ENCODE results near the gene ATG101. TPM values are rescaled to one million over a fixed set of nuclear protein-coding genes. Genes with fewer than 3 reads are reported as not detected.

Gene ATG101
- total RNA-seq, 4 donors from 2014 or later, result 28.3 to 42.1 (median 37.2) TPM

- Histone ChIP-seq H3K36me3 (no peaks in the 10 kb centered on the region), H3K9me3 (no peaks in the 10 kb centered on the region), H3K4me3 (no peak overlapping the region), H3K4me1 (peaks cover 4 to 5% of the 10 kb centered on the region in 2 donors), H3K27me3 (no peaks in the 10 kb centered on the region), H3K27ac (no peak overlapping the region)
- DNase-seq, result no peak
- intact Hi-C loops (cut with DNase I; ENCODE audit: low total_unique reads), result no loop called here
- TF ChIP-seq POLR2A (IDR thresholded peaks at IDR 0.05), result no peak
Measured at GRCh38 chr12:52067081-52067374, 2.8 kb upstream of the ATG101 start.

- H3K4me3 ChIP-seq, result peak overlapping the region; percentile 87 to 94
- H3K27ac ChIP-seq, result peak overlapping the region; percentile 87 to 91
- no peak for DNase-seq
- no peak for TF ChIP-seq CTCF (IDR thresholded peaks at IDR 0.05)
- no peak for TF ChIP-seq POLR2A (IDR thresholded peaks at IDR 0.05)
- H3K36me3 ChIP-seq, result no peaks in the 10 kb centered on the region
- H3K9me3 ChIP-seq, result no peaks in the 10 kb centered on the region
- intact Hi-C loops (cut with DNase I; ENCODE audit: low total_unique reads), result no loop called here
- peaks cover 4 to 5% of the 10 kb centered on the region in 2 donors for H3K4me1 ChIP-seq
- no peaks in the 10 kb centered on the region for H3K27me3 ChIP-seq
Measured at GRCh38 chr12:52070185-52070925, 577 bp downstream of the ATG101 start.

GRCh38 chr12:52073531-52074381 is 4.0 kb downstream of the ATG101 start:
- H3K27ac ChIP-seq, result no peak overlapping the region
- H3K4me3 ChIP-seq, result no peak overlapping the region
- H3K27me3 ChIP-seq, result no peaks in the 10 kb centered on the region
- no peak for DNase-seq
- peaks cover 4 to 5% of the 10 kb centered on the region in 2 donors for H3K4me1 ChIP-seq
- intact Hi-C loops (cut with DNase I; ENCODE audit: low total_unique reads), result no loop called here
- no peaks in the 10 kb centered on the region for H3K36me3 ChIP-seq
- TF ChIP-seq POLR2A (IDR thresholded peaks at IDR 0.05), result no peak
- no peak for TF ChIP-seq CTCF (IDR thresholded peaks at IDR 0.05)
- H3K9me3 ChIP-seq, result no peaks in the 10 kb centered on the region

GRCh38 chr12:52074971-52075724 is 5.4 kb downstream of the ATG101 start:
- TF ChIP-seq CTCF (IDR thresholded peaks at IDR 0.05) (no peak), POLR2A (IDR thresholded peaks at IDR 0.05) (no peak)
- no peak for DNase-seq
- H3K27ac ChIP-seq, result no peak overlapping the region
- H3K27me3 ChIP-seq, result no peaks in the 10 kb centered on the region
- no peaks in the 10 kb centered on the region for H3K9me3 ChIP-seq
- H3K4me3 ChIP-seq, result no peak overlapping the region
- no peaks in the 10 kb centered on the region for H3K36me3 ChIP-seq
- intact Hi-C loops (cut with DNase I; ENCODE audit: low total_unique reads), result no loop called here
- H3K4me1 ChIP-seq, result peaks cover 4 to 5% of the 10 kb centered on the region in 2 donors

- H3K4me1 ChIP-seq, result no peaks in the 10 kb centered on the region
- no peaks in the 10 kb centered on the region for H3K9me3 ChIP-seq
- no peaks in the 10 kb centered on the region for H3K36me3 ChIP-seq
- no peak overlapping the region for H3K4me3 ChIP-seq
- TF ChIP-seq POLR2A (IDR thresholded peaks at IDR 0.05), result no peak
- TF ChIP-seq CTCF (IDR thresholded peaks at IDR 0.05), result no peak
- no peak overlapping the region for H3K27ac ChIP-seq
- H3K27me3 ChIP-seq, result no peaks in the 10 kb centered on the region
- intact Hi-C loops (cut with DNase I; ENCODE audit: low total_unique reads), result no loop called here
- no peak for DNase-seq
Measured at GRCh38 chr12:52076811-52077210, 7.0 kb downstream of the ATG101 start.

All from uterus (tissue), 4 donors.